ENCODE data around the gene MAP2K2. TPM values are rescaled to one million over a fixed set of nuclear protein-coding genes. Genes with fewer than 3 reads are reported as not detected.
A peak's percentile ranks its signal among the peaks of the same experiment; 100 is the strongest.

MAP2K2 gene
- total and polyA plus RNA-seq, 9 of the 15 experiments (the other 6 are each of a cell fraction or from before 2014, with no cell fraction given), result 1.0 to 151 (median 58.3) TPM

GRCh38 chr19:4123615-4124568 is at the start of gene MAP2K2 (continued):
- peak; percentile 60 for TF ChIP-seq POLR2AphosphoS5 (IDR thresholded peaks at IDR 0.05; ENCODE audit: control insufficient read depth, insufficient read depth, low read depth, low read length)
- no peak for TF ChIP-seq HDGF (IDR thresholded peaks at IDR 0.05)
- TF ChIP-seq C11orf30 (IDR thresholded peaks at IDR 0.05; ENCODE audit: low read depth), result no peak
- peak; percentile 98 for TF ChIP-seq ZHX1 (conservative IDR thresholded peaks at IDR 0.05; ENCODE audit: low read length)
- peak; percentile 53; the same call in 1 of the 2 replicates for TF ChIP-seq ZFP91 (CRISPR knock-in tag; IDR thresholded peaks at IDR 0.05)
- no peak for TF ChIP-seq GABPB2 (CRISPR knock-in tag; conservative IDR thresholded peaks at IDR 0.05)
- no peak for TF ChIP-seq CHD7 (IDR thresholded peaks at IDR 0.05; ENCODE audit: low read depth, low read length)
- no peak for TF ChIP-seq FOXM1 (IDR thresholded peaks at IDR 0.05; ENCODE audit: low read depth)
- TF ChIP-seq FOXM1 (CRISPR knock-in tag; IDR thresholded peaks at IDR 0.05; ENCODE audit: low read depth), result no peak
- no peak for TF ChIP-seq BCL6 (CRISPR knock-in tag; IDR thresholded peaks at IDR 0.05)
- TF ChIP-seq KAT7 (CRISPR knock-in tag; IDR thresholded peaks at IDR 0.05; ENCODE audit: borderline replicate concordance), result peak; percentile 80; the same call in 1 of the 2 replicates
